Activated CD4-positive, CD25-positive, alpha-beta regulatory T cell (primary cell): Measurements from ENCODE around the gene STX1B.
A peak's percentile ranks its signal among the peaks of the same experiment; 100 is the strongest.
"Not testable (repeated sequence)": the region's sequence is repeated elsewhere in the genome, so short reads cannot be mapped to it uniquely, and the experiment has no call there.

Experiments used
- DNase-seq, 4 experiments: peaks; one replicate each; lab custom pipeline; 2025; lab: John Stamatoyannopoulos, UW

STX1B gene

DNA sequence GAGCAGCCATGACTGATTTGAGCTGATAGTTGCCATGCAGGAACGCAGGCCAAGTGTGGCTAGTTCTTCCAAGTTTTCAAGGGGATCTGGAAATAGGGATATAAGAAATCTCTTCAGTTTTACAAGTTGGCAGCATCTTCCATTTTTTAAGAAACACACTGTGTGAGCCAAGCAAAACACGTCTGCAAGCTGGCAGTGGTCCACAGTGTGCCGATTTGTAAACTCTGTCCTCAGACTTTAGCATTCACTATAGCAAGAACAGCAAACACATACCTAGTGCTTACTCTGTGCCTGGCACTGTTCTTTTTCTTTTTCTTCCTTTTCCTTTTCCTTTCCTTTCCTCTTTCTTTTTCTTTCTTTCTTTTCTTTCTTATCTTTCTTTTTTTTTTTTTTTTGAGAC is 58.7 kb downstream of the STX1B start:
- DNase-seq = no peak

- DNase-seq = no peak
These were observed 59.2 kb downstream of the STX1B start for GRCh38 chr16:30951193-30951592.

GRCh38 chr16:30950516-30951065 is 59.8 kb downstream of the STX1B start:
- DNase-seq = no peak

DNA sequence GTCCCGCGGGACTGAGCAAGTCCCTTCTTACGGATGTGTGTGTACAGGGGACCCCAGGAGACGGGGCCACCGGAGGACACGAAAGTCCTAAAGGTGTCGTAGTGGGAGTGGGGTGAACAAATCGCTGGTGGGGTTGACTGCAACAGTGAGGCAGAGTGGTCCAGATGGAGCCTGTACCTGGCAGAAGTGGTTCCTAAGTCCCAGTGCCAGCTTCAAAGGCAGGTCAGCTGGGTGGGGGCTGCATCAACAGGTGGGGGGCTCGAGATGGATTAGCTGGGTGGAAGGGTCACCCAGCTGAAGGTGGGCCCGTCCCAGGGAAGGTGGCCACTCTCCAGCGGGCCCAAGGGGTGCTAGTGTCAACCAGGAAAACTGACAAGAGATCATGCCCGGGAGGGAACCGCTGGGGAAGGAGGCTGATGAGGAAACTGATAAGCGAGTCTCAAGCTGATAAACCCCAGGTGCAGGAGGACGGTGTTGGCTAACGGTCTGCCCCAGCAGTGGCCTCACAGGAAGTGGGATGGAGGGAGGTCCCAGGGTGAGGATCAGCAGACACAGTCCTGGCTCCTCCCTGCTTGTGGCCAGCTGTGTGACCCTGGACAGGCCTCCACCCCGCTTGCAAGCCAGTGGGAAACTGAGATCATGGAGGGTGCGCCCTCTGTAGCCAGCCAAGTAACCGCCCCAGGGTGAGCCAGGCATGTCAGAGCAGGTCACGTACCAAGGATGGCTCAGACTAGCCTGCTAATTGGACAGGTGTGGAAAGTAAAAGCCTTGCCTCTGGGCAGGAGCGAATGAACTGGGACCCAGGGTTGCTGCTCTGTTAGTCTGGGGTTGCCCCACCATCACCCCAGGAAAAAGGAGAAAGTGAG is 60.6 kb downstream of the STX1B start:
- DNase-seq = no peak

DNA sequence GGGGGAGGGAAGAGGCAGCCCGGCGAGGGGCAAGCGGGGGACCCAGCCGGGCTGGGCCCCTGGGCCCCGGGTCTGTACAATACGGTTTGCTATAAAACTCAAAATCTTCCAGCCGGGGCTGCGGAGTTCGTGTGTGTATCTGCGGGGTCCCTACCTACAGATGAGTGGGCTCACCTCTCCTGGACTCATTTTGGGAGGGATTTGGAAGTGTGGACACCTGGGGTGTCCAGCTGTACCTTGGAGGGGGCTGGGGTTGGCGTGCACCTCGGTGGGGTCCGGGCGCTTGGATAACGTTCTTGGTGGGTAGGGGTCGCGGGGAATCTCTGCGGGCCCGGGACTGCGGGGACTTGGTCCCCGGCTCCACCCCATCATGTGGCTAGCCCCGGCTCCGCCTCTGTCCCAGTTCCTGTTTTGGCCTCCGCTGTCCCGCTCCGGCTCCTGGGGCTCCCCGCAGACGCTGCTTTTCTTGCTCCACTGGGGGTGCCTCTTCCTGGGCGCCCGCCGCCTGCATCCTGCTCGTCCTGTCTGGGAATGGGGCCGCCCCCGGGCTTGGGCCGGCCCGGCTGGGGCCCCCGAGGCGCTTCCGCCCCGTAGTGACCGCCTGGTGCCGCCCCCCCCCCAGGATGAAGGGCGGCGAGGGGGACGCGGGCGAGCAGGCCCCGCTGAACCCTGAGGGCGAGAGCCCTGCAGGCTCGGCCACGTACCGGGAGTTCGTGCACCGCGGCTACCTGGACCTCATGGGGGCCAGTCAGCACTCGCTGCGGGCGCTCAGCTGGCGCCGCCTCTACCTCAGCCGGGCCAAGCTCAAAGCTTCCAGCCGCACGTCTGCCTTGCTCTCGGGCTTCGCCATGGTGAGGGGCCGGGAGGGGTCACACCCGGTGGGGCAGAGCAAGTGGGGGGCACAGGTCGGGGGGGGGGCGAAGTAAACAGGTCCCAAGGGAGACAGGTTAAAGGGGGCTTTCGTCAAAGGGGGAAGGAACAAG is 61.5 kb downstream of the STX1B start, which contains the start of gene ORAI3:
Gene ORAI3, plus strand, starts transcription at position 402 of the 983 bp plus-strand sequence. Its CDS starts 222 bp downstream, at position 624.
- no peak for DNase-seq

- DNase-seq = no peak
These were observed 62.4 kb downstream of the STX1B start for GRCh38 chr16:30947859-30948666.

DNA sequence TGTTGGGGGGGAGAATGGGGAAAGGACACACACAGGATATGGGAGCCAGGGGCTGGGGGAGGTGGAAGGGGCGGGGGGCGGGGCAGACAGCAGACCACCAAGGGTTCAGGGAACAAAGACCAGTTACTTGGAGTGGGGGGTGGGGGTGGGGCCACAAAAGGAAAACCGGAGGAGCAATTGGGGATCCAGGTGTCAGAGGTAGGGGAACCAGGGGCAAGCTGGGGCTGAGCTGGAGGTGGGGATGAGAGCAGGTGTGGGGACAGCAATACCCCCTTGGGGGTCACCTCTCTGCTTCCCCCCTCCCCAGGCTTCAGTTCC is 62.9 kb downstream of the STX1B start:
- DNase-seq = no peak

- no peak for DNase-seq
These were observed 63.5 kb downstream of the STX1B start for GRCh38 chr16:30946671-30947540.

DNA sequence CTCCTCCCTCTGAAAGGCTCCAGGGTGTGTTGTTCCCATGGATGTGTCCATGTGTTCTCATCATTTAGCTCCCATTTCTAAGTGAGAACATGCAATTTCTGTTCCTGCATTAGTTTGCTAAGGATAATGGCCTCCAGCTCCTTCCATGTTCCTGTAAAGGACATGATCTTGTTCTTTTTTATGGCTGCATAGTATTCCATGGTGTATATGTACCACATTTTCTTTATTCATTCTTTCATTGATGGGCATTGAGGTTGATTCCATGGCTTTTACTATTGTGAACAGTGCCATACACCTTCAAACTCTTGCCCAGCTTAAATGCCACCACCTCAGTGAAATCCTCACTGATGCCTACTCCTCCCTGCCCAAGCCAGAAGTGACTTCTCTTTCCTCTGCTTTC is 66.1 kb downstream of the STX1B start:
- DNase-seq = no peak

DNA sequence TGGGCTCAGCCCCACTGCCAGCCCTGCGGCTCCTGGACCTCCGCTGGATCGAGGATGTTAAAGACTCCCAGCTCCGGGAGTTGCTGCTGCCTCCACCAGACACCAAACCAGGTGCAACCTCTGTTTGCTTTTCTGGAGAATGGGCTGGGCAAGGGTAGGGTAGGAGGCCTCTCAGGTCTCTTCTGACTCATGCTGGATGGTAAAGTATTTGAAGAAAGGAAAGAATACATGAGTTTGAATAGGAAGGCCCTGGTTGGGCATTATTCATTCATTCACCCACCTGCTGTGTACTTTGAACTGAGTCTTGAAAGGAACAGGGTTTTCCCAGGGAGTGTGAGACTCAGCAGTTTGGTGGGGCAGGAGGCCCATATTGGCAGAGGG is 68.0 kb downstream of the STX1B start:
- DNase-seq = no peak

DNA sequence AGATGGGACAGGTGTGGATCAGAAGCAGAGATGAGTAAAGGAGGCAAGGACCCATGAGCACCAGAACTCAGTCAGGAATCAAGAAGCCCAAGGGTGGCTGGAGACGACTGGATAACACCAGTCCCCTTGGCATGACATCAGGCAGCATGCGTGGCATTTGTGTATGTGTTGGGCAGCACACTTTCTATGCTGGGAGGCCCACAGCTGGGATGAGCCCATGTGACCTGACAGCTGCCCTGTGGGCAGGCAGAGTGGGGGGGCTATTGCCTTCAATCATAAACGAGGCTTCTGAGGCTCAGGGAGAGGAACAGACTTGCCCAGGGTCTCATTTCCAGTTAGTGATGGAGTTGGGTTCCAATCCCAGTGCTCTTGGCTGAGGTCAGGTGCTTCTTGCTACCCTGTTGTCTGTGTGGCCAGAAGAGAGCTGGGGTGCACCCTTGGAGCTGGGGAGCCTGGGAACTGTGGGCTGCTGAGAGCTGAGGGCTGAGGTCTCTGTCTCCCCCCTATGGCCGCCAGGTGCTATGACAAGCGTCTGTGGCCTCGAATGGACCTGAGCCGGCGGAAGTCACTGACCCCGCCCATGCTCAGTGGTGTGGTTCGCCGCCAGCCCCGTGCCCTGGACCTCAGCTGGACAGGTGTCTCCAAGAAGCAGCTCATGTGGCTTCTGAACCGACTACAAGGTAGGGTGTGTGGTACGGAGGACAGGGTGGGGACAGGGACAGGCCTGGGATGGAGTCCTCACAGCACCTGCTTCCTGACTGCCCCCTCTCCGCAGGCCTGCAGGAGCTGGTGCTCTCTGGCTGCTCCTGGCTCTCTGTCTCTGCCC is 68.6 kb downstream of the STX1B start:
- peak; percentile 17 to 35 (median 34) for DNase-seq

GRCh38 chr16:30939571-30939970 is 70.9 kb downstream of the STX1B start:
- not testable (repeated sequence) for DNase-seq
